ENCODE results near the gene ADIPOR2. TPM values are rescaled to one million over a fixed set of nuclear protein-coding genes. Genes with fewer than 3 reads are reported as not detected.

Gene ADIPOR2
- total RNA-seq, 1 donor from 2014 or later, result 83.6 TPM

GRCh38 chr12:1835211-1836131 lies 144.6 kb downstream of the ADIPOR2 start:
- Mint-ChIP-seq H3K27ac (no peak overlapping the region), H3K36me3 (ENCODE audit: insufficient read depth) (no peaks in the 10 kb centered on the region), H3K4me3 (ENCODE audit: low read depth) (no peak overlapping the region), H3K4me1 (ENCODE audit: low read depth) (peaks cover 15% of the 10 kb centered on the region), H3K27me3 (peaks cover 29% of the 10 kb centered on the region), H3K9me3 (ENCODE audit: low read depth) (no peaks in the 10 kb centered on the region)
- TF ChIP-seq CTCF (IDR thresholded peaks at IDR 0.05; ENCODE audit: unreplicated experiment), result no peak
- DNase-seq (ENCODE audit: low spot score, unreplicated experiment), result no peak

GRCh38 chr12:1836241-1836803 lies 145.5 kb downstream of the ADIPOR2 start:
- DNase-seq (ENCODE audit: low spot score, unreplicated experiment), result no peak
- peaks cover 8% of the 10 kb centered on the region for H3K4me1 Mint-ChIP-seq (ENCODE audit: low read depth)
- H3K27ac Mint-ChIP-seq, result no peak overlapping the region
- no peaks in the 10 kb centered on the region for H3K9me3 Mint-ChIP-seq (ENCODE audit: low read depth)
- peaks cover 35% of the 10 kb centered on the region for H3K27me3 Mint-ChIP-seq
- no peak overlapping the region for H3K4me3 Mint-ChIP-seq (ENCODE audit: low read depth)
- TF ChIP-seq CTCF (IDR thresholded peaks at IDR 0.05; ENCODE audit: unreplicated experiment), result no peak
- H3K36me3 Mint-ChIP-seq (ENCODE audit: insufficient read depth), result no peaks in the 10 kb centered on the region

- Mint-ChIP-seq H3K27me3 (peaks cover 40% of the 10 kb centered on the region), H3K9me3 (ENCODE audit: low read depth) (no peaks in the 10 kb centered on the region)
- no peak for TF ChIP-seq CTCF (IDR thresholded peaks at IDR 0.05; ENCODE audit: unreplicated experiment)
Measured at GRCh38 chr12:1836854-1837421, 146.1 kb downstream of the ADIPOR2 start.

GRCh38 chr12:1837541-1838204 lies 146.8 kb downstream of the ADIPOR2 start:
- no peak overlapping the region for H3K4me3 Mint-ChIP-seq (ENCODE audit: low read depth)

More at GRCh38 chr12:1836854-1837421, 146.1 kb downstream of the ADIPOR2 start:
- DNase-seq (ENCODE audit: low spot score, unreplicated experiment), result no peak
- H3K27ac Mint-ChIP-seq, result no peak overlapping the region
- H3K36me3 Mint-ChIP-seq (ENCODE audit: insufficient read depth), result no peaks in the 10 kb centered on the region
- H3K4me3 Mint-ChIP-seq (ENCODE audit: low read depth), result no peak overlapping the region
- peaks cover 8% of the 10 kb centered on the region for H3K4me1 Mint-ChIP-seq (ENCODE audit: low read depth)

More at GRCh38 chr12:1837541-1838204, 146.8 kb downstream of the ADIPOR2 start:
- no peaks in the 10 kb centered on the region for H3K36me3 Mint-ChIP-seq (ENCODE audit: insufficient read depth)
- no peak for DNase-seq (ENCODE audit: low spot score, unreplicated experiment)
- H3K27ac Mint-ChIP-seq, result no peak overlapping the region
- H3K4me1 Mint-ChIP-seq (ENCODE audit: low read depth), result peaks cover 8% of the 10 kb centered on the region
- H3K27me3 Mint-ChIP-seq, result peaks cover 34% of the 10 kb centered on the region
- H3K9me3 Mint-ChIP-seq (ENCODE audit: low read depth), result no peaks in the 10 kb centered on the region
- no peak for TF ChIP-seq CTCF (IDR thresholded peaks at IDR 0.05; ENCODE audit: unreplicated experiment)

Small RNA genes lying within 50 kb of the gene (microRNA-seq; reads per million reads assigned to microRNA genes)
- gene MIR3649 (ENCODE audit: borderline number of aligned reads, unreplicated experiment), result not detected

Other genes starting within 250 kb of the ADIPOR2 start
- gene FBXL14, start 96.5 kb upstream of the ADIPOR2 start, total RNA-seq, result 33.9 and 37.7 TPM in 2 replicates
- gene WNT5B, start 61.8 kb upstream of the ADIPOR2 start, total RNA-seq, result 8.9 and 10.1 TPM in 2 replicates
- 0.48 and 0.53 TPM in 2 replicates for gene LRTM2, start 129.5 kb downstream of the ADIPOR2 start, total RNA-seq
- 0.34 and 0.58 TPM in 2 replicates for gene CACNA2D4, start 227.6 kb downstream of the ADIPOR2 start, total RNA-seq